ENCODE measurements around the gene ZNF471.

The ZNF471 gene

GRCh38 chr19:56577719-56578602, 70.3 kb downstream of the ZNF471 start:
- no peak for DNase-seq

Data from NCI-H187 treated with DMSO at 0.1 percent for 48 hours (cell line).